Dermis lymphatic vessel endothelial cell (primary cell): Measurements from ENCODE around the gene RFX7. TPM values are rescaled to one million over a fixed set of nuclear protein-coding genes. Genes with fewer than 3 reads are reported as not detected.

Experiments
- total RNA-seq: library from RNA; depleted of rRNA; stranded (reverse); fragments of >200 nt; gene quantifications from 2 replicates; pipeline ENCODE4 v1.2.1, GENCODE V29; 2014

RFX7 gene
- 2.4 and 4.1 TPM in 2 replicates for total RNA-seq

GRCh38 chr15:56243163-56244037, at the start of gene RFX7:
TSS of gene RFX7 (minus strand) at chr15:56243879. CDS start at chr15:56243285, 594 bp downstream.

Other genes with a start within 250 kb of the RFX7 start
- gene TEX9, start 121.5 kb upstream of the RFX7 start, total RNA-seq = 0.11 and 0.34 TPM in 2 replicates
- gene MNS1, start 221.3 kb upstream of the RFX7 start, total RNA-seq = under 0.01 and 0.09 TPM in 2 replicates